Thoracic aorta (tissue), 2 donors: Measurements from ENCODE around the gene LRRC25. TPM values are rescaled to one million over a fixed set of nuclear protein-coding genes. Genes with fewer than 3 reads are reported as not detected.

Source experiments
- ATAC-seq: fragments of 150-250 bp; one replicate; pipeline ENCODE4 v1.8.0; 2017; ENCODE audit warnings: low read depth; ENCODE audit not compliant: insufficient number of reproducible peaks, low FRiP score
- DNase-seq: peaks from one replicate; pipeline ENCODE4 v3.0.0-alpha.2; 2020; ENCODE audit warnings: low spot score
- H3K27ac ChIP-seq, 2 donors: fragments of 200-600 bp; sonication (generic); 1 replicate in 1 of 2; 2 replicates in 1 of 2; pipeline ENCODE4 v1.5.1; 2016; ENCODE audit warnings: mild to moderate bottlenecking in 2 of 2, moderate library complexity in 2 of 2
- H3K27me3 ChIP-seq: fragments of 200-600 bp; sonication (generic); replicated peaks from 2 replicates; pipeline ENCODE4 v1.6.0; 2016; ENCODE audit warnings: mild to moderate bottlenecking; ENCODE audit not compliant: insufficient read depth
- H3K36me3 ChIP-seq: fragments of 200-600 bp; sonication (generic); one replicate; pipeline ENCODE4 v1.5.1; 2016
- H3K4me1 ChIP-seq, 2 donors: fragments of 200-600 bp; sonication (generic); 1 replicate in 1 of 2; 2 replicates in 1 of 2; pipeline versions ENCODE4 v1.5.1 to v1.6.0; 2016; ENCODE audit warnings: low read depth in 2 of 2, mild to moderate bottlenecking in 1 of 2; ENCODE audit not compliant: control insufficient read depth in 1 of 2
- H3K4me3 ChIP-seq: fragments of 200-600 bp; sonication (generic); 2 replicates; pipeline ENCODE4 v1.5.1; 2016; ENCODE audit warnings: mild to moderate bottlenecking
- H3K9me3 ChIP-seq: fragments of 200-600 bp; sonication (generic); 2 replicates; pipeline ENCODE4 v1.5.1; 2016
- total RNA-seq, 2 donors: library from RNA; depleted of rRNA; stranded (reverse); fragments of >200 nt; gene quantifications; one replicate each; pipeline versions ENCODE4 v1.1.0 to v1.2.3, GENCODE V29; 2016
- TF ChIP-seq, protein P1 (sequence below): fragments of 200-600 bp; sonication (generic); IDR thresholded peaks from one replicate; pipeline ENCODE4 v1.5.1; 2019; ENCODE audit warnings: antibody characterized with exemption

Gene LRRC25
- total RNA-seq, 2 donors from 2014 or later: 18.7 to 30.3 TPM

- H3K27ac ChIP-seq: peak within 1 kb of the TSS; percentile 94 to 96
- no peak for DNase-seq
- peaks cover 26 to 86% of the 10 kb centered on the region in 2 donors for H3K4me1 ChIP-seq
Observed at GRCh38 chr19:18419195-18419698, 21.8 kb upstream of the LRRC25 start, which contains the start of gene SSBP4. TSS of gene SSBP4 (plus strand) at chr19:18419398. CDS start at chr19:18419649, 251 bp downstream.

DNA sequence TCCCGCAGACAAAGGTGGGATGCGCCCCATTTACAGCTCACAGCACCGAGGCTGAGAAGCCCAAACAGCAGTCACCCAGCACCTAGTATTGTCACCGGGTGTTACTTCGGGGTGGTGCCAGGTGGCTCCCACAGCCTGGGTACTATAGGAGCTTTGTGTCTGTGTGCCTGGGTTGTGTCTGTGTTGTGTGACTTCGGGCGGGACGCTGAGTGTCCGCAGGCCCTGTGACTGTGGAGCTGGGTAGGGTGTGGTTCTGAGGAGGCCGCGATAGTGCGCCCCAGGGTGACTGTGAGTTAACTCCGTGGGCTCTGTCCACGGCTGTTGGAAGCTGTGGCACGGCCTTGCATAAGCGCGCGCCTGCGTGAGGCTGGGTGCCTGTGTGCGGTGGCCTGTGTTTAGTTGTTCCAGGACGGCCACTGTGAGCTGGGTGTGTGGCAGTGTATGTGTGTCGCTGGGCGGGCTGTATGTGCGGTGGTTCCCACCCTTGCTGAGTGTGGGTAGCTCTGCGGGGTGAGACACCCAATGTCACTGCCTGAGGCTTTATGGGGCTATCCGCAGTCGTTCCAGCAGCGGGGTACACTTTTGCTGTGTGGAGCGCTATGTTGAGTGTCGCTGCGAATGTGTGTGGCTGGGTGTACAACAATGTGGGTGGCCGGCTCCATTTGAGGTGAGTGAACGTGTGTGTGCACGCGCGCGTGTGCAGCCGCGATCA lies 21.2 kb upstream of the LRRC25 start:
- Histone ChIP-seq H3K9me3 (no peaks in the 10 kb centered on the region), H3K4me1 (peaks cover 26 to 82% of the 10 kb centered on the region in 2 donors), H3K27me3 (no peaks in the 10 kb centered on the region), H3K27ac (peak overlapping the region; percentile 94 to 96), H3K4me3 (peak overlapping the region; percentile 79), H3K36me3 (no peaks in the 10 kb centered on the region)
- TF ChIP-seq, protein P1, sequence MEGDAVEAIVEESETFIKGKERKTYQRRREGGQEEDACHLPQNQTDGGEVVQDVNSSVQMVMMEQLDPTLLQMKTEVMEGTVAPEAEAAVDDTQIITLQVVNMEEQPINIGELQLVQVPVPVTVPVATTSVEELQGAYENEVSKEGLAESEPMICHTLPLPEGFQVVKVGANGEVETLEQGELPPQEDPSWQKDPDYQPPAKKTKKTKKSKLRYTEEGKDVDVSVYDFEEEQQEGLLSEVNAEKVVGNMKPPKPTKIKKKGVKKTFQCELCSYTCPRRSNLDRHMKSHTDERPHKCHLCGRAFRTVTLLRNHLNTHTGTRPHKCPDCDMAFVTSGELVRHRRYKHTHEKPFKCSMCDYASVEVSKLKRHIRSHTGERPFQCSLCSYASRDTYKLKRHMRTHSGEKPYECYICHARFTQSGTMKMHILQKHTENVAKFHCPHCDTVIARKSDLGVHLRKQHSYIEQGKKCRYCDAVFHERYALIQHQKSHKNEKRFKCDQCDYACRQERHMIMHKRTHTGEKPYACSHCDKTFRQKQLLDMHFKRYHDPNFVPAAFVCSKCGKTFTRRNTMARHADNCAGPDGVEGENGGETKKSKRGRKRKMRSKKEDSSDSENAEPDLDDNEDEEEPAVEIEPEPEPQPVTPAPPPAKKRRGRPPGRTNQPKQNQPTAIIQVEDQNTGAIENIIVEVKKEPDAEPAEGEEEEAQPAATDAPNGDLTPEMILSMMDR: no peak
- DNase-seq (no peak), ATAC-seq (no peak)

More at GRCh38 chr19:18419195-18419698, 21.8 kb upstream of the LRRC25 start, which contains the start of gene SSBP4:
- Histone ChIP-seq H3K4me3 (peak within 1 kb of the TSS; percentile 79), H3K36me3 (no peaks in the 10 kb centered on the region), H3K27me3 (no peaks in the 10 kb centered on the region), H3K9me3 (no peaks in the 10 kb centered on the region)
- TF ChIP-seq, protein P1: no peak
- ATAC-seq: no peak

- H3K27ac ChIP-seq: peak overlapping the region; percentile 94 to 96
- ATAC-seq (no peak), DNase-seq (no peak)
- H3K27me3 ChIP-seq: no peaks in the 10 kb centered on the region
- H3K36me3 ChIP-seq: no peaks in the 10 kb centered on the region
- peaks cover 26 to 77% of the 10 kb centered on the region in 2 donors for H3K4me1 ChIP-seq
- H3K4me3 ChIP-seq: peak overlapping the region; percentile 79
- no peaks in the 10 kb centered on the region for H3K9me3 ChIP-seq
- TF ChIP-seq, protein P1: no peak
Observed at GRCh38 chr19:18418029-18418482, 20.6 kb upstream of the LRRC25 start.

- H3K4me1 ChIP-seq: peaks cover 26 to 72% of the 10 kb centered on the region in 2 donors
- no peaks in the 10 kb centered on the region for H3K27me3 ChIP-seq
- no peaks in the 10 kb centered on the region for H3K36me3 ChIP-seq
- peak overlapping the region; percentile 94 to 96 for H3K27ac ChIP-seq
- H3K4me3 ChIP-seq: peak overlapping the region; percentile 79
- DNase-seq (no peak), ATAC-seq (peak; percentile 13)
- H3K9me3 ChIP-seq: no peaks in the 10 kb centered on the region
- TF ChIP-seq, protein P1: no peak
Observed at GRCh38 chr19:18417250-18418028, 20.0 kb upstream of the LRRC25 start.

DNA sequence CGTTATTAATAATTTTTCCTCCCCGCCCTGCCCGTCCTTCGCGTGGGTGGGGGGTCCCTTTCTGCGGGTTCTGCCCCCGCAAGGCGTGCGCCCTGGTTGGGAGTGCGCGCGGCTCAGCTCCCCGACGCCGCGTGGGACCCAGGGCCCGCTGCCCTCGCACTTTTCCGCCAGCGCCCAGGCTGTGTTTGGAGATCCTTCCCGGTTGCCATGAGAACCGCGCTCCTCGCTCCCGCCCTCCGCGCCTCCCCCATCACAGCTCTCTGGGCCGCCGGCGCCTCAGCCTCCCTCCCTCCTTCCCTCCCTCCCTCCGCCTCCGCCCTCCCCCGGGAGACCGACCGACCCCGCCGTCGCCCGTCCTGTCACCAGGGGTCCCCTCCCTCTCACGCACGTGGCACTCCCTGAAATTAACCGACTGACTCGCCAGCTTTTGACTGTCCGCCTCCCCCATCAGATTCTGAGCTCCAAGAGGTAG lies 19.4 kb upstream of the LRRC25 start:
- Histone ChIP-seq H3K27me3 (no peaks in the 10 kb centered on the region), H3K4me3 (peak overlapping the region; percentile 79), H3K9me3 (no peaks in the 10 kb centered on the region), H3K4me1 (peaks cover 26 to 68% of the 10 kb centered on the region in 2 donors), H3K36me3 (no peaks in the 10 kb centered on the region), H3K27ac (peak overlapping the region; percentile 94 to 96)
- TF ChIP-seq, protein P1: no peak
- ATAC-seq: peak; percentile 4
- peak; percentile 82 for DNase-seq
